Lung microvascular endothelial cell (primary cell): ENCODE measurements around the gene TRAPPC6A. TPM values are rescaled to one million over a fixed set of nuclear protein-coding genes. Genes with fewer than 3 reads are reported as not detected.
A peak's percentile ranks its signal among the peaks of the same experiment; 100 is the strongest.

Experiments used
- DNase-seq, 2 donors: peaks; one replicate each; pipeline versions ENCODE4 v3.0.0 to v3.0.0-alpha.2; 2010; ENCODE audit warnings: low read depth in 2 of 2
- total RNA-seq: library from RNA; depleted of rRNA; stranded (reverse); fragments of >200 nt; gene quantifications from 2 replicates; pipeline ENCODE4 v1.2.1, GENCODE V29; 2014

The TRAPPC6A gene
- total RNA-seq, 1 donor from 2014 or later, result 36.1 TPM

DNA sequence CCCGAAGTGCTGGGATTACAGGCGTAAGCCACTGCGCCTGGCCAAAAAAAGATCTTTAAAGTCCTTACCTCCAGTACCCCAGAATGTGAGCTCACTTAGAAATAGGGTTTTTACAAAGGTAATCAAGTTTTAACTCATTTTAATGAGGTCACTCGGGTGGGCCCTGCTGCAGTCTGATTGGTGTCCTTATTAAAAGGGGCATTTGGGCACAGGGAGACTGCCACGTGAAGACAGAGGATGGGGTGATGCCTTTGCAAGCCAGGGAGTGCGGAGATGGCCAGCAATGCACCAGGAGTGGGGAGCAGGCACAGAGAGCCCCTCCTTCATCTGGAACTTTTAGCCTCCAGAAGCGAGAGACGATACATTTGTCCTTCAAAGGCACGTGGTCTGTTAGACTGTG lies 28.9 kb downstream of the TRAPPC6A start:
- DNase-seq, result no peak

DNA sequence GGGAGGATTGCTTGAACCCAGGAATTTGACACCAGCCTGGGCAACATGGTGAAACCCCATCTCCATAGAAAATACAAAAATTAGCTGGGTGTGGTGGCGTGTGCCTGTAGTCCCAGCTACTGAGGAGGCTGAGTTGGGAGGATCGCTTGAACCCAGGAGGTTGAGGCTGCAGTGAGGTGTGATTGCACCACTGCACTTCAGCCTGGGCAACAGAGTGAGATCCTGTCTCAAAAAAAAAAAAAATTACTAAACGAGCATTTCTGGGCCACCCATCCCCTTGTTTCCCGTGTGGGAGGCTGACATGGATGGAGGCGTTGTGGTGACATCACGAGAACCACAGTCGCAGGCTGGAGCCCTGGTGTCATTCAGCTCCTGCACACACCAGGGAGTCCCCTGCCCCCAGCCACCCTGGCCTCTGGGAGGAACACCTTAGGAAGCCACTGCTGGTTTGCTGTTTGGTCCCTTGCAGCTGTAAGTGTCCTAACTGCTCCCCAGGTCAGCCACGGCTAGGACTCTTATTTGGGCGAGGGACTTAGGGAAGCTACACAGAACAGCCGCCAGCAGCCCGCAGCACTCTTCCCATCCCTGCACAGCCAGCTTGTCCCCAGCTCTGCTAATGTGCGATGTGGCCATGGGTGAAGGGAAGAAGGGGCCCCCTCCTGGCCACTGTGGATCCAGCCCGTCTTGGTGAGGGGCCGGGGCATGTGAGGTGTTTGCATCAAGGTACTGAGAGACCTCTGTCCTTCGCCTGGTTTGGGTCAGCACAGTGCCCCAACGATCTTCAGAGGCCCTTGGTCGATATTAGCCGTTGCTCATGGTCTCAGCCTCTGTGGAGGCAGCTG lies 30.0 kb downstream of the TRAPPC6A start:
- no peak for DNase-seq

DNA sequence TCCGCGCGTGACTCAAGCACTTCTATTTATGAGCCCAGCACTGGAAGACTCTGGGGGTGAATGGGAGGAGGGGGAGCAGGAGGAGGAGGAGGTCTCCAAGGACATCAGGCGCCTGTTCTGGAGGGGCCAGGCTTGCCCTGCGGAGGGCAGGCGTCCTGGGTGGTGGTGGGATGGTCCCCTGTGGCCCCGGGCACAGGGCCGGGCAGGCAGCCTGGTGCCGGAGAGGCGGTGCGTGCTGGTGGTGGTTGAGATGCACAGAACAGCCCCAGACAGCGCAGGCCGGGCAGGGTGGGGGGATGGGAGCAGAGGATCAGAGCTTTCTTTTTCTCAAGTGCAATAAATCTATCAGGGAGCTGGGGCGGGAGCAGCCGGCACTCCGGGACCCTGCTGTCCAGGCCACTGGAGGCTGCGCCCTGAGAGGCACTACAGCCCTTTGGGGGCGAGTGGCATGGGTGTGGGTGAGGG lies 31.3 kb downstream of the TRAPPC6A start:
- DNase-seq, result no peak

GRCh38 chr19:45146251-45146650 lies 31.8 kb downstream of the TRAPPC6A start:
- DNase-seq, result no peak

DNA sequence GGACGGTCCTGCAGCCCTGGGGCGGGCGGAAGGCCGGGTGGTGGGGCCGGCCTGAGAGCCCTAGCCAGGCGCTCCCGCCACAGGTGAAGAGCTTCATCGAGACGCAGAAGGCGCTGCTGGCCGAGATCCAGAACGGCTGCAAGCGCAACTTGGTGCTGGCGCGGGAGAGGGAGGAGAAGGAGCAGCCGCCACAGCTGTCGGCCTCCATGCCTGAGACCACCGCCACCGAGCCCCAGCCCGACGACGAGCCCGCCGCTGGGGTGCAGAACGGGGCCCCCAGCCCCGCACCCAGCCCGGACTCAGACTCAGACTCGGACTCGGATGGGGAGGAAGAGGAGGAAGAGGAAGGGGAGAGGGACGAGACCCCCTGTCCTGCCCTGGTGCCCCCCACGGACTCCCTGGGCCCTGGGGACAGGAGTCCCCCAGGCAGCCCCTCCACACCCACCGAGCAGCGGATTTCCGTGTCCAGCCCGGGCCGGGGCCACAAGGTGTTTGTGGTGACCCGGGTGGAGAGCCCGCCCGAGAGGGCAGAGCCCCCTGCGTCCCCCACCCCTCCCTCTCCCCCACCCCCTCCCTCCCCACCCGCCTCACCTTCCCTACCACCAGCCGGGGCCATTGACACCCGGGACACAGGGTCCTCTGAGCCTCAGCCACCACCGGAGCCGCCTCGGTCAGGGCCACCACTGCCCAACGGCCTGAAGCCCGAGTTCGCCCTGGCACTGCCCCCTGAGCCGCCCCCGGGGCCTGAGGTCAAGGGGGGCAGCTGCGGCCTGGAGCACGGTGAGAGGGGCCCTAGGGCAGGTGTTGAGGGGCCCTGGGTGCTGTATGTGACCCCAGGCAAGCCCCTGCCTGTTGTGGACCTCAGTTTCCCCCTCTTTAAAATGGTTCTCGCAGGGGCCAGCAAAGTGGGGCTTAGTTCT lies 32.5 kb downstream of the TRAPPC6A start:
- no peak for DNase-seq

- no peak for DNase-seq
Observed at GRCh38 chr19:45144431-45145269, 33.4 kb downstream of the TRAPPC6A start.

DNA sequence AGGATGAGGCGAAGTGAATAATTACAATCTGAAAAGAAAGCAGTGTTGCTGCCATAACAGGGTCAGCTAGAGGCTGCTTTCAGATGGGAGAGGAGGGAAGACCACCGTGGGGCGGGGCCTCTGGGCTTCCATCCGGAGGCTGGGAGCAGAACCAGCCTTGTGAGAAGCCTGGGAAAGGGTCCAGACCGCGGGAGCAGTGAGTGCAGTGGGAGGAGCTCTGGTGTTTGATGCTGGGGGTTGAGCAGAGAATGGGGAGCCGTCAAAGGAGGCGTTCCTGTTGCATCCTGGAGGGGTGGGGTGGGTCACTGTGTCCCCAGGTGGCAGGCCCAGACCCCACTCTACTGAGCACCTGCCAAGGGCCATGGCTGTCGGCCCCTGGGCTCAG lies 35.3 kb downstream of the TRAPPC6A start:
- no peak for DNase-seq

- no peak for DNase-seq
Observed at GRCh38 chr19:45142016-45142725, 35.9 kb downstream of the TRAPPC6A start.

- DNase-seq, result no peak
Observed at GRCh38 chr19:45141203-45141900, 36.7 kb downstream of the TRAPPC6A start.

DNA sequence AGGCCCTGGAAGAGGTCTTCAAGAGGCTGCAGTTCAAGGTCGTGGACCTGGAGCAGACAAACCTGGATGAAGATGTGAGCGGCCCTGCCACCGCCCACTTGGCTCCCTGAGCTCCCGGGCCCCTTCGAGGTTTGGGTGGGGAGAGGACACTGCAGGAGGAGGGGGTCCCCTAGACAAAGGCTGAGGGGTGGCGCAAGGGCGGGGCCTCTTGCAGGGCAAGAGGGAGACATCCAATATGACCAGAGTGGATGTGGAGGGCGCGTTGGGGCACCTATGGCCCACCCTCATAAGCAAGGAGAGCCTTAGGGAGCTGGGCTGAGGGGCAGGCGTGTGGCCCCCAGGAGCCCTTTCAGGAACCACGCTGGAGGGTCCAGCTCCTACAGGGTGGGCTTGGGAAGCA lies 37.5 kb downstream of the TRAPPC6A start:
- no peak for DNase-seq

- no peak for DNase-seq
Observed at GRCh38 chr19:45140144-45140503, 37.9 kb downstream of the TRAPPC6A start.

DNA sequence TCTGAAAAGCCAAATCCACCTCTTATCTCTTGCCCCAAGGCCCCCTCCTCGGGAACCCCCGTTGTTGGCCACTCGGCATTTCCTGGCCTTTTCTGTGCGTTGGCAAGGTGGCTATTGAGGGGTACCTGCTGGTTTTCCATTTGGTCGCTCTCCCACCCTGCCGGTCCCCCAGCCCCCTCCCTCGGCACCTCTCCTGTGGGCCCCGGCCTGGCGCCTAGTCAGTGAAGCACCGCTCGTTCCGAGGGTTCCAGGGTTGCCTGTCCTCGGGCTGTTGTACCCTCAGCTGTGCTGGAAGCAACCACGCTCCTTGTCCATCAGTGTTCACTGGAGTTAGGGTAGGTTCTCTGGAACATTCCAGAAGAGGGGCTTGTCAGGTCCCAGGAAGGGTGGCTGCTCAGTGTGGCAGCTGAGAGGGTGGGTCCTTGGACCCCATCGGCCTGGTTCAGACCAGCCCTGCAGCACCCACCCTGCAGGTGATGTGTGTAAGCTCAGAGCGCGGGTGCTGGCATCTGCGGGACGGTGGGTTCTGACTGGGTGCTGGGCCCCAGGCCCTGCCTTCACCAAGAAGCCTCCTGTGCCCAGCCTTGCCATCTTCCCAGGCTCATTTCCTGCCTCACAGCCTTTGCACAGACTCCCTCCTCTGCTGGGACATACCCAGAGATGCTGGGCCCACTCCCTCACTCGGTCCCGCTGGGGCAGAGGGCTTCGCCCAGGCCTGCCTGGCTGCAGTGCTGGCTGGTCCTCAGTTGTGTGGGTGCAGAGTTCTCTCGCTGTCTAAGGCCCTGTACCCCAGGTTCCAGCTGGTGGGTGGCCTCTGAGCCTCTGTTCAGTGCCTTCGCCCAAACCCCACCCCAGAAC lies 38.5 kb downstream of the TRAPPC6A start:
- no peak for DNase-seq

DNA sequence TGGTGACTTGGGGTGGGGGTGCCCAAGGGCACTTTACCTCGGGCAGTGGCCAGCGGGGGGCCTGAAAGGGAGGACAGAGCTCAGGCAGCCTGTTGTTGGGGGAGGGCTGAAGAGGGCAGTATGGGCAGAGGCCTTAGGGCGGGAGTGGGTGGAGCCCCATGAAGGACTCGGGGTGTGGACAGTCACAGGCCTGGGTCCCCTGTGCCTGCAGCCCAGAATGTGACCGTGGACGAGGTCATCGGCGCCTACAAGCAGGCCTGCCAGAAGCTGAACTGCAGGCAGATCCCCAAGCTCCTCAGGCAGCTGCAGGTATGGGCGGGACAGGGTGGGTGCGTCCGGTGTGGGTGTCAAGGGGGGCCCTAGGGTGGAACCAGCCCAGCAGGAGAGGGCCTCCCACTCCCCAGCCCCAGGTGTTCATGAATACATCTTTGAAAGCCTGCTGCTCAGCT lies 39.7 kb downstream of the TRAPPC6A start:
- DNase-seq, result no peak

DNA sequence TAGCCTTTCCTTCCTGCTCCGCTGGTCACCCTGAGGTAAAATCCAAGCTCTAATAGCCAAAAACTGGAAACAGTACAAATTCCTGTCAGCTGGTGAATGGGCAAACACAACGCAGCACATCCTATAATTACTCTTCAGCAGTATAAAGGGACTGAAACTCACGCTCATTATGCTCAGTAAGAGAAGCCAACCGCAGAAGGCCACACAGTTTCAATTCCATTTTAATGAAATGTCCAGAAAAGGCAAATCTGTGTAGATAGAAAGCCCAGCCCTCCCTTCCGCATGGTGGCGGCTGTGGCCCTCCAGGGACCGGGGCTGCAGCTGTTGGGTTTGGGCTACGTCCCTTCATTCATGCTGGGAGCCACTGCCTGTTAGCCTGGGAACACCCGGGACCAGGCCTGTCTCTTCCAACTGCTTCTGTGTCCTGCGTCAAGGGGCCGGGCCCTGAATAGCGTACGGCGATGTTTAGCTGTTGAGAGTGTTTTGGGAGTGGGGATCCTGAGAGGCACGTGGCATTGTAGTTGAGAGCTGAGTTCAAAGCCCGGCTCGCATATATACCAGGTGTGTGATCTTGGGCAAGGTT lies 40.8 kb downstream of the TRAPPC6A start:
- peak in 1 of 2 donors; percentile 49 for DNase-seq

DNA sequence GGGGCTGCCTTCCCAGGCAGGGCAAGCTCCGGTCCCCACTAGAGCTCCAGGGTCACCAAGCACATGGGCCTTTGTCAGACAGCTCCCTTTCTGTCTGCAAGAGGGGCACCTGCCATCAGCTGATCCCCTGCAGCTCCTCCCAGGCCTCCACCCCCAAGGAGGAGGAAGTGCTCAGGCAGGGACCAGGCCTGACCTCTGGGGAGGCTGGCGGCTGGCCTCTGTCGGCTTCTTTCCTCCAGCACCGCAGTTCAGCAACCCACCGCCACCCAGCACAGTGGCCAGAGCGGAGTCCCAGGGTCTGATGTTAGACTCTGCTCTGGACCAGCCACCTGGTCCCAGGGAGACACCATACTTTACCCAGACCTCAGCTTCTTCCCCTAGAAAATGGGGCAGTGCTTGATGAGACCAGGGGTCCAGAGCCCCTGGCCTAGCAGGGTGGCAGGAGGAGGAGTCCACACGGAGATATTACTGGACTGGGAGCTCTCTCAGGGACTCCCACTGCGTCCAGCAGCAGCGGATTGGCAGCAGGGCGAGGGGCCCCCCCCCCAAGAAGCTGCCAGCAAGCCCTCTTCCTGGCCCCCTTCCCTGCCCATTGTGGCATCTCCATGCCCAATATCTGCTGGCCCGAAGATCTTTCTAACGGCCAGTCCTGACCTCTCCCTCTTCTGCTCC lies 41.4 kb downstream of the TRAPPC6A start:
- no peak for DNase-seq

DNA sequence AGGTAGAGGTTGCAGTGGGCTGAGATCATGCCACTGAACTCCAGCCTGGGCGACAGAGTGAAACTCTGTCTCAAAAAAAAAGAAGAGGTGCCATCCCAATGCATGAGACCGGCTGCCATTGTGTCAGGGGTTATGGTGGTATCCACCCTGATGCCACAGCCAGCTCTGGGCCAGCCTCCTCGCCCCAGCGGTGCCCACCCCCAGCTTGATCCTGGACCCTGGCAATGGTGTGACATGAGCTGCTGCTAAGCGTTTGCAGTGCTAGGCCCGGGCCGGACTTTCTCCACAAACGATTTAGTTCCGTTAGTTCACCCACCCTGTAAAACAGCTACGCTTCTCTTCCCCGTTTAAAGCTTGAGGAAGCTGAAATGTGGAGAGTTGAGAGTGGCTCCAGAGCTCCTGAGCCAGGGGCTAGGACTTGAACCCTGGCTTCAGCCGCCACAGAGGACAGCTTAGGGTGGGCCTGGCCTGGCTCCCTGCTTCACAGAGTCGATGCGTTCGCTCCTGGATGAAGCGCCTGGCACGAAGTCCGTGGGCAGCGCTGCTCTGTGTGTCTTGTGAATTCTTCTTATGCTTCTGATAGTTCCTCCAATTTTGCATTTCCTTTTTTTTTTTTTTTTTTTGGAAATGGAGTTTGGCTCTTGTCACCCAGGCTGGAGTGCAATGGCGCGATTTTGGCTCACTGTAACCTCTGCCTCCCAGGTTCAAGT lies 42.7 kb downstream of the TRAPPC6A start:
- no peak for DNase-seq

DNA sequence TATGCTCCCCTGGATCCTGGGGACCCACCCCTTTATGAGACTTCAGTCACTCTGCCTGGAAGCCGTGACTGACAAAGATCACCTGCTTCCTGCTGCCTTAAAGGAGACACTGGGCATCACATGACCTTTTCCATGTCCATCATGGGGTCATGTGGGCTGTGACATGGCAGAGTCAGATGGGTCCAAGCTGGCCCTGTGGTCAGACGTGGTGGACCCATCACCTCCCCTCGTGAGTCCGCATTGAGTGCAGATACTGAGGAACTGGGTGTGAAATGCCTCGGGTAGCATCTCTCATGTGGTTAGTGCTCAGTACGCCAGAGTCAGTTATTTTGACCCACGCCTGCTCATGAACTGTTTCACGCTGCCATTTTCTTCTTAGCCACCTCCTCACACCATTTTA lies 44.4 kb downstream of the TRAPPC6A start:
- DNase-seq, result no peak
